Activated effector memory CD4-positive, alpha-beta T cell treated with anti-CD3 and anti-CD28 coated beads, Interleukin-2, amount 50 U/mL, for 16 hours (primary cell): ENCODE measurements around the gene CHD6.

Source experiments
- DNase-seq: peaks from one replicate; pipeline ENCODE4 v3.0.0-alpha.2; 2020

The CHD6 gene

DNA sequence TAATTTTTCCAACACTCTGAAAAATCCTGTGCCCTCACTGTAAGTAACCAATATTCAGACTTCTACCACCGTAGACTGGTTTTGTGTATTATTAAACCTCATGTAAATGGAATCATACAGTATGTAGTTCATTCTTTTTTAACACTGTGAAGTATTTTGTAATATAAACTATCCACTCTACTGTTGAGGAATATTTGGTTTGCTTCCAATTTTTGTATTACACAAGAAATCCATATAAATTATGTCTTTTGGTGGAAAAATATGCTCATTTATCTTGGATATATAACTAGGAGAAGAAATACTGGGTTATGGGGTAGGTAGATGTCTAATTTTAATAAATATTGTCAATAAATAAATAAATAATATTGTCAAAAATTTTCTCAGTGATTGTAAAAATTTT, 116.8 kb downstream of the CHD6 start:
- DNase-seq: no peak

DNA sequence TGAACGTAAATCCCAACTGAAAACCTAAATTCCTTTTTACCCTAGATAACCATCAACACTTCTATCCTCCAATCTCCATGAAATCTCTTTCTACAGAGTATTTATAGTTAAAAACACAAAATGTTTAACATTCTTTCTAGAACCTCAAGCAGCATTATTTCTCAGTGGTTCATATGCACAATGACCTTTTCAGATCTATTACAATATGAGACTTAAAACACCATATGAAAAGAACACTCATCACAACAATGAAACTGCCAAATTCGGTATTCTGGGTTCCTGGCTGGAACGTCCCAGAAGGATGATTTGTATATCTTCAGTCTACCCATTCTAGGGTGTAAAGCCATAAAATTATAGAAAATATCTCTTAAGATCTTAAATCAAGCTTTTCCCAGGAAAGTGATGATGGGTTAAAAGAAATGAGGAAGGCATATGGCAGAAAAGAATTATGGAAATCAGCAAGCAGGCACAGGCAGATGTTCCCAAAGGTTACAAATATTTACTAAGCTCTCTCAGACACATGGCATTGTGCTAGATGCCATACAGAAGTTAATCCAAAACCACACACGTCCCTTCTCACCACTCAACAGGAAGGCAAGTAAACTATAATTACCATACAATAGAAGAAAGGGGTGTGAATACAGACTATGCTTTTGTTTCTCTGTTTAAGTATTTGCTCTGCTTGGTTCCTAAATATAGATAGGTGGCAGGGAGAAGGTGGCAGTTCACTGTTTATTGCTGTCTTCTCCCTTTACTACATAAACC, 118.0 kb downstream of the CHD6 start:
- DNase-seq: no peak

DNA sequence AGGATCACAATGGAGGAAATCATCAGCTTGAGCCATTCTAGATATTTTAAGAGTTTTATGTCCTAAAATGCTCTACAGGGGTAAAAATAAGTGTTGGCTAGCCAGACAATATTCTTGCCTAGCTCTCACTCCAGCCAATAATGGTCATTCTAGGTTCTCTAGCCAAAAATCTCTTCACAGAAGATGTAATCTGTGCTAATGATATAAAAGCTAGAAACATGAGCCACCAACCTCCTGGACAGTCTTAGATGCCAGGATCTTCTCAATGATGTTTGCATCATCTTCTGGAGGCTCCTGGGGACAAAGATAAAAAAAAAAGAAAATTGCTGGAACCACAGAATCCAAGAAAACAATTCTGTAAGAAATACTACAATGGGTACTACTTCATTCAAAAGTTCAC, 119.1 kb downstream of the CHD6 start:
- no peak for DNase-seq

DNA sequence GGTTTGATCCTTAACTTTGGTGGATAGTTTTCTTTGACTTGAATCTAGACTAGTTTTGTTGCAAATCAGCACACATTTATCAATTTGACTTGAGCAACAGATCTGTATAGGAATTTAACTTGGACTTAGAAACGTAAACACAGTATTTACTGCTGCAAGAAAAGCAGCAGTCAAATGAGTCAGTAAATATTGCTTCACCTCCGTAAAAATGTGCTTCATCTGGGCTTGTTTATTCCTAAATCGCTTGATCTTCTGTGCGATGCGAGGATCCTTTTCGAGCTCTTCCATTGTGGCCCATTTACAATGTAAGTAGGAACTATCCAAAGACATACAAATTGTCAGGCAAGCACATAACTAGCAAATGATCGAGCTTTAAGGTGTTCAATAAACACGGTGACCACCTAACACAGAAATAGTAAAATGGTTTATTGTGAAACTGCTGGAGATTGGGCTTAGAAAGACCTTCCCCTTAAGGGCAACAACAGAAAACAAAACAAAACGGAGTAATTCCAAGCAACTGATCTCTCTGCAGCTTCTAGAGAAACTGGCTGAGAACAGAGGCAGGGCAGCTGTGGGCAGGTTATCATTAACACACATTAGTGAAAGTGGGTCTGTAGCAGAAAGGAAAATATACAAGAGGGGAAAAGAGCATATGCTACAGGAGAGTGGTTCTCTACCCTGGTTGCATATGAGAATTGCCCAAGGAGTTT, 120.8 kb downstream of the CHD6 start:
- no peak for DNase-seq

DNA sequence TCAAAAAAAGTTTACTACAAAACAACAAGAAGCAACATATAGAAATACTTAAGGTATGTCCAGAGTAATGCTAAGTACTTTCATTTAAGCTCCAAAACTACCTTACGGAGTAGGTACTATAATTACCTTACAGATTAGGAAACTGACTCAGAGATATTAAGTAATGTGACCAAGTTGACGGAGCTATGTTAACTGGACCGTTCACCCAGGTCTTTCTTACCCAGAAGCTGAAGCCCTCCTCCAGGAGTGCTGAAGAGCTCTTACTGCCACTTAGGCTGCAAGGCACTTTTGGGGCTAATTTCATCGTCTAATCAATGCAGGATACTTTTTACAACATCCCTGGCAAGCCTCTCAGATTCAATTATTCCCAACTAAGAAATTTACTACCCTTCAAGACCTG, 123.7 kb downstream of the CHD6 start:
- DNase-seq: no peak

DNA sequence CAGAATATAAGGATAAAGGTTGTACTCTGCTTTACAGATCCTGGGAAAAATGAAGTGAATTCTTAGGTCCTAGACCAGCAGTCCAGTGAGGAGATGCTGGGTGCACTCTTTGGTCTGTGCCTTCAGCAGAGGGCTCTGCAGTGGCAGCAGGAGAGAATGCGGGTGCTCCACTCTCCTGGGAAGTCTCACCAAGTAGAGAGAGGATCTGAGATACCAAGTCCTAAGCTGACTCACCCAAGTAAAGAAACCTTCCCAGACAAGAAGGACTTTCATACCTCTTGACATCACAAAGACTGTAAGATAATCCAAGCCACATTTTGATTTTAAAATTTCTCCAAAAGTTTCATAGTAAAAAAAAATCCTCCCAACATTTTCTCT, 134.6 kb downstream of the CHD6 start:
- no peak for DNase-seq

DNA sequence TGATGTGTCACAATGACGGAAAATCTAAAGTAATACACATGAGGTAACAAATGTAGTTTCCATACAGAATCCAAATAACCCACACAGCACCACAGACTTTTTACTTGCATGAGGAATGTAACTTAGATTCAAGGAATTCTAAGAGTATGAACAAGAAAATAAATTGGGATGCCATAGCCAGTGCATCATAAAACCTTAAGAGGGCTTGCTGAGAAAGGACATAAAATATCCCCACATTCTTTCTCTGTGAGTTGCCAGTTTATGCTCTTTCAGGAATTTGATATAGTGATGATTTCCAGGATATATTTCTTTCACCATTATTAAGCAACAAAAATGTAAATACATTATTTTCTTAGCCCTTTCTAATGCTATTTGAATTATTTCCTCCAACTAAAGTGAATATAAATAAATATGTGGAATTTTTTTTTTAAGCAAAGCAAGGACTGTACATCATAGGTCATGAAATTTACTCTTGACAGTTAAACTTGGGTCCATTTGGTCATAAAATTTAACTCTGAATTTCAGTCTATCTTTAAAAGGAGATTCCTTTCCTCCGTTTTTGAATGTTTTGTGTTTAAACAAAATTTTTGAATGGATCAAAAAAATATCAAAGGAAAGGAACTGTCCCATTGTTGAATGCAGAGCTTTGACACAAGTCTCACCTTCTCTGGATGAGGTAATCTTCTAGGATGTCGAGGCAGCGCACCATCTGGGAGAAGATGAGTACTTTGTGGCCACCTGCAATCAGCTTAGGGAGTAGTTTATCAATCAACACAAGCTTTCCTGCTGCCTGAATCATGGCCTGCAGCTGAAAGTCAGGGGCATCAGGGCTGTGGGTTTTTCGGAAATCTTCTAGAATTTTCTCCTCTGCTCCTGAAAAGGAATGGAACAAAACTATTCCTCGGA, 135.3 kb downstream of the CHD6 start:
- DNase-seq: no peak

DNA sequence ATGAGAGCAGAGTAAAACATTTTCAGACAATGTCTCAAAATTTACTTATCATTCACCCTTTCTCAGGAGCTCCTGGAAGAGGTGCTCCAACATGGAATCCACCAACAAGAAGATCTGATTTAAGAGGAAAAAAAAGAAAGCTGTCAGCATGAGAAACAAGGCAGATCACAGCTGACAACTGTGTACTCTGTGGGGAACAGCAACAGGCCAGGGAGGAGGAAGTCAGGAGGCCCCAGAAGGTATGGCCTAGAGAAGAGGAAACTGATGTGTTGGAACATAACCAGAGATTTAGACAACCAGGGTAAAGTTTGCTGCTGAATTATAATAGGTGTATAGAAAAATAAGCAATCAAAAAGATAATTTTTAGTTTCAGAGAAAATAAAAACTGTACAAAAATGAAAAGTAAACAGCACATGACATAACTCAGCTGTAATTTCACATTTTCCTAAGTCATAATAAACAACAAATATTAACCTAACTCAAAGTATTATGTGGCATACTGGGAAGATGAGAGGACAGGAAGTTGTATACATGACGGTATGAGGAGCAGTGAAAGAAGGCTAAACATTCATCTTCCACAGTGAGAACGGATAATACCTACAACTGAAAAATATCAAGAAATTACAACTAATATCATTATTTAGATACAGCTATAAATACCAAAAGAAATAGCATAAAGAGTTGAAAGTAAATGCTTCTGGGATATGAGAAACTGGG, 138.0 kb downstream of the CHD6 start:
- no peak for DNase-seq

DNA sequence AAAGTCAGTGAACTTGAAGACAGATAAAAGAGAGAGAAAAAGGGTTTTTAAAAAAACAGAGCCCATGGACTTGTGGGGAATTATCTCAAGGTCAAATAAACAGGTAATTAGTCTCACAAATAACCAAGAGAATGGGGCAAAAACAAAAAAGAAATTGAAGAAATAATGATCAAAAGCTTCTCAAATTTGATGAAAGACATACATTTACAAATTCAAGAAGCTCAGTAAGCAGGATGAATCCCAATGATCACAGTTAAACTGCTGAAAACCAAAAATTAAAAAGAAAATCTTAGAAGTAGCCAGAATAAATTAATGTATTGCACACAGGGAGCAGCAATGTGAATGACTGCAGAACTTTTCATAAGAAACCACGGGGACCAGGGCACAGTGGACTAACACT, 139.1 kb downstream of the CHD6 start:
- no peak for DNase-seq

DNA sequence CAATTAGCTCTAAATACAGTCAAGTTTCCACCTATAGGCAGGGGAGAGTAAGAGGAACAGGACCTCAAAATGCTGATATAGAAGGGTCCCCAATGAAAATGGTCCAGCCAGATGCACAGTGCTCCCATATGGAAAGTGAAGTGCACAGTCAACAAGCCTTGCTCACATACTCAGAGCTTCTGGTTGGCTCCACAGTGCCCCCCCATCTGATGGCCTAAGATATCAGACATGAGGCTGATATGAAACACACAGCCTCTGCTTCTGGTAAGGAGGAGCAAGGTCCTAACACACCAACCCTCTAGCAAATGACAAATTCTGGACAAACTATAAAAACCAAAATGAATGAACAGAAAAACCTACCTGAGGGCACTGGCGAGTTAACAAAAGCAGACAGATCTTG, 140.2 kb downstream of the CHD6 start:
- DNase-seq: no peak

DNA sequence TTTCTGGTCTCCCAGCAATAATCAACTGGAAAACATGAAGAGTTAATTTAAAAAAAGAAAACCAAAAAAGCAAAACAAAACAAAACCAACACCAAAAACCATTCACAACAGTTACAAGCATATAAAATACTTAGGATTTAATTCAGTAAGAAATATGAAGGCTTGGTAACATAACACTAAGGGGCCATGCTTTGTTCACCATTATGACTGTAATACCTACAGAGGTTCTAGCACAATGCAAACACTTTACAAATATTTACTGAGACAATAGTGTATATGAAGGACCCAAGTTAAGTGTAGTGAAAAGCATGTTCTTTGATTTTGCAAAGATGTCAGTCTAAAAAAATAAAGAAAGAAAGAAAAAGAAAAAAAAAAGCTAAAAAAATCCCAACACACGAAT, 141.7 kb downstream of the CHD6 start:
- DNase-seq: no peak

DNA sequence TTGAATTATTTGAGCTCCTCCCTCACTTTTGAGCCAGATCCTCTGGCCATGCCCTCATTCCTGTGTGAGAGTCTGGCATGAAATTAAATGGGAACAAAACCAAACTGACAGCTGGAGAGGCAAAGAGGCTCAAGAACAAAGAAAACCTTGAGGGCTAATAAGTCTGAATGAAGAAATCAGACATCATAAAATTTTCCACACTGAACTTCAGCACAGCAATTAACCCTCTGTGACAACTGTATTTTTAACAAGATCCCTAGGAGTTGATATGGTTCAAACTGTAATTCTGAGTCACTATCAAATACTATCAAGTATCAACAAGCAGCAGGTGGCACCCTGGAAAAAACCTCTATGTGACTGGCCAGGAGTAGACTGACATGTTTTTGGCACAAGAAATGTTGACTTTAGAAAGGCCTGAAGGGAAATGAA, 142.2 kb downstream of the CHD6 start:
- DNase-seq: no peak

DNA sequence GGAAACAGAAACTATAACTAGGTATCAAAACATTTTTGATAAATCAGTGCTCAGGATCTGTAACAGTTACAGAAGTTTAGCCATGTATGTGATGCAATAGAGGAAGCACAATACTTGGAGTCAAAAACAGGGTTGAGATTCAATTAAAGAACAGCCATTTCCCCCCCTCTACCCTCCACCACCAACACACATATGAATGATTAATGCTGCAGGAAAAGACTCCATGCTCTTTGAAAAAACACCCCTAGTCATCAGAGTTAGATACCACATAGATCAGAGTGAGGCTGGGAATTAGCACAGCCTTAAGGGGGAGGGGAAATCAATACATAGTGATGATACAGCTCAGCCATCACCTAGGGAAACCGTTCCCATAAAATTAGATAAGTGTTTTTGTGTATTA, 142.7 kb downstream of the CHD6 start:
- no peak for DNase-seq

DNA sequence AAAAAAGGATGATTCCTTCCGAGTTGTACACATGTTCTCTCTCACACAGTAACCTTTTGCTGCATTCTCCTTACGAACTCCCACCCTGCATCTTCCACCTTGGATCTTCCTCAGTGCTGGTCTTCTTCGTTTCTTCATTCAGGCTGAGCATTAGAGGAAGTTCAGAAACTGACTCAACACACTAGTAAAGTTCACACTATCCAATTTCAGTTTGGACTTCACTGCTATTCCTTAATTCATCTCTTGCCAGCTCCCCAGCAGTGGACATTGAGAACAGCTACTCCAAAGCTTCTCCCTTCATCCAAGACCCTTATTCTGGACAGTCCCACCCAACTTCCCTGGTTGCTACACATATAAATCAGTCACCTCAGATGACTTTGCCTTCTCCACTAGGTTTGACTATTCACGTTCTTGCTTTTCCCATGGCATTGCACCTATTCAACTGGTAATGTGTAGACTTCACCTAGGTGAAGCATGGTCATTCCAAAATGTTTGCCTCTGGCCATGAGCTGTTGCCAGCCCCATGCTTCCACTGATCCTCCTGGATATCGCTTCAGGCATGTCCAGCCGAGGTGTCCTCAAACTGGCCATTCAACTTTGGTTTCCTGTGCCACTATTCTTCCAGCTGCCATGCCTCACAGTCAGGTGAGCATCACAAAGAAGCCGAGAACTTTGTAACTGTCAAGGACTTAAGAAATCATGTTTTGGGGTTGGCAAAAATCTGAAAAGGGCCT, 147.6 kb downstream of the CHD6 start:
- no peak for DNase-seq

DNA sequence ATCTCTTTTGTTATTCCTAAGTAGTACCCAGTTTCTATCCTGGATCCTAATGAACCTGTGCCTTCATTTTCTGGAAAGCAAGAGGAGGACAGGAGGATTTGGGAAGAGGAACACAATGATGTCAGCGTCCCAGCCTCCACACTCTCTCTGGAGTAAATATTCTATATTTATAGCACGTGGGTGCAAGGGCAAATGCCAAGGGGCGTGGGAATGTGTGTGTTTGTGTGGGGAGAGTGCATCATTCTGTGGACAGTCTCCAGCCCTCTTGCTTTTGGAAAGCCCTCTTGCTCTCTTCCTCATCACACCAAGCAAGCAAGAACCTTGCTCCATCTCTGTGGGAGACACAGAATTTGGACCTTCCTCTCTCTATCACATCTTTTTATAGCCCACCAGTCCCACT, 148.3 kb downstream of the CHD6 start:
- DNase-seq: no peak

DNA sequence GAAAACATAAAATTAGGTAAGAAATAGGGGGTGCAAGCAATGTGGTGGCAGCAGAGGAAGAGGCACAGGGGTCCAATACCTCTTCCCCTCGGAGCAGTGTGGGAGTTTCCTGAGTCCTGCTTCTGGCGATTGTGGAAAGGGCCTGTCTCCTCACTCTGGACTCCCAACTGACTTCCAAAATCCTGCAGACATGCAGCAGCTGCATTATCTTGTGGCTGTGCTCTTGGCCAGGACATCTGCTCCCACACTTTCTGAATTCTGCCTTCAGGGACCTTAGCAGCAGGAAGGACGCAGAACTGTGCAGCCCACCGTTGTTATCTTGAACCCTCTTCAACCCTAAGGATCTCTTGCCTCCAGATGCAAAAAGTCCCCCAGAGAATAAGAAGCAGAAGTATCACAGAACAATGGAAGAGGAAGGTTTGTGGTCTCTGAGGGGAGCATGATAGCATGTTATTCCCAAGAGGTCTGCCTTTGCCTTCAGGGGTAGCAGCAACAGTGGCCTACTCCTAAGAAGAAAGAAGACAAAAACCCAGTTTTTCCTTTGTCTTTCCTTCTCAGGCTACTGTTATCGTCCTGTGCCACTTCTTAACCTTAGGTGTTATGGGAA, 149.1 kb downstream of the CHD6 start:
- no peak for DNase-seq

DNA sequence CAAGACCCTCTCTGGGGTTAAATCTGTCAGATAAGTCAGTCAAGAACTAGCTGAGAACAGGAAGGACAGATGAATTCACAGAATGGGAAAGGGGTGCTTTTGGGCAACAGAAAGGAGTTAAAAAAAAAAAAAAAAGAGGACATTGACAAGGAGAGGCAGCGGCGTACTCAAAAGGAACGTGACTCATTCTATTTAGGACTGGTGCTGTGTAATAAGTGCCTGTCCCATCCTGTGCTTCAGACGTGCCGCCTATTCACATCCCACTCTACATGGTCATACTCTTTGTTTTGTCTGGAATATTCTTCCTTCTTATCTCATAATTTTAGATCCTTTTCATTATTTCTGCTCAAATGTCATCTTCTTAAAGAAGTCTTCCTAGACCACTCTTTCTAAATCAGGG, 150.5 kb downstream of the CHD6 start:
- no peak for DNase-seq

DNA sequence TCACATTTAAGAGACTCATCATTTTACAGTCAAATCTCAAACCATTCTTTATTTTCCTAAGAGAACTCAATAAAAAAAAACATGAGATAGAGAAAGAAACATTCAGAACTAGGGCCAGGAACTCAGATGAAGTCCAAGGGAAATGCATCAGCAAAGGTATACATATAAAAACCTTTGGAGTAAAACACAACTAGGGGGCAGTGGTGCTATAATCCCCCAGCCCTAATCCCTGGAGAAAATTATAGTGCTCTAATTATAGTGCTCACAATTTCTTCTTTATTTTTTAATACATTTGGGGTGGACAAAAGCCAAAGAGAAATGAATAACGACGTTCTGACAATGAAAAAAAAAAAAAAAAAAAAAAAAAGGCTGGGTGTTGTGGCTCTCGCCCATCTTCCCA, 151.0 kb downstream of the CHD6 start:
- DNase-seq: no peak

DNA sequence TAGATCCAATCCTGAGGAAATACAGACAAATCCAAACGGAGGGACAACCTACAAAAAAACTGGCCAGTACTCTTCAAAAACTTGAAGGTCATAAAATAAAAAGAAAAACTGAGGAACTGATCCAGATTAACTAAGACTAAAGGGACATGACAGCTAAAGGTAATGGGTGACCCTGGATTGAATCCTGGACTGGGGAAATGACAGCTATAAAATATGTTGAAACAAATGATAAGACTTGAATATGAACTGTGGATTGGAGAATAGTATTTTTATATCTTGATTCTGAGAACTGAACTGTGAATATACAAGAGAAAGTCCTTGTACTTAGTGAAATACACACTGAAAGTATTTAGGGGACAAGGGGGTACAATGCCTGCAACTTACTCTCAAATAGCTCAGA, 154.6 kb downstream of the CHD6 start:
- DNase-seq: no peak

DNA sequence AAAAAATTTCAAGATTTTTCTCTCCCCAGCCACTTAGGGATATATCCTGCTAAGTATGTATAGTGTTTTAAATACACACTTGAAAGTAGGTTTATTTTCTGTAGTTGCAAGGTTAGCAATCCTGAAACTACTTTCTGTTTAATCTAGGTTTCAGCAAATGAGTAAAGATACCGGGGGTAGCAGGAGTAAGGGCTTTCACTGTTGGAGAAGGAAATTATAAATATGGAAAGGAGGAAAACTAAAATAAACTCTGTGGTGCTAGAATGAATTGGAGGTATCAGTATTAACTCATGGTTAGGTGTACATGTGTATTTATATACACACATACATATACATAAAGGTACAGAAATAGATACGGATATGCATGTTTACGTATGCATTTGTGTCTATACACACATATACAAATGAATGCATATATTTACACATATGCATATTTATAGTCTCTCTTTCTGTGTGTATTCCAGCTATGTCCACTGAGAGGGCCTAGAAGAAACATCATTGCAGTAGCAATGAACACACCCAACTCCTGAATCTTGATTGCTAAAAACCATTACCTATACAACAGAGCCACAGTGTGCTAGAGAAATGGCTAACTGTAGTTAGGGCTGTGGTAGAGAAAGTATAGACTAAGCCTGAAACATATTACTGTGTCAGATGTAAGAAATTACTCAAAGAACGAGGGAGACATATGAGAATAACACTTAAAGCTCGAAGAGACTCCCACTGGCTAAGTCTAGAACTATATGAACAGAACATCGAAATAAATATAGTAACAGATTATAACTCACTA, 155.6 kb downstream of the CHD6 start:
- no peak for DNase-seq

DNA sequence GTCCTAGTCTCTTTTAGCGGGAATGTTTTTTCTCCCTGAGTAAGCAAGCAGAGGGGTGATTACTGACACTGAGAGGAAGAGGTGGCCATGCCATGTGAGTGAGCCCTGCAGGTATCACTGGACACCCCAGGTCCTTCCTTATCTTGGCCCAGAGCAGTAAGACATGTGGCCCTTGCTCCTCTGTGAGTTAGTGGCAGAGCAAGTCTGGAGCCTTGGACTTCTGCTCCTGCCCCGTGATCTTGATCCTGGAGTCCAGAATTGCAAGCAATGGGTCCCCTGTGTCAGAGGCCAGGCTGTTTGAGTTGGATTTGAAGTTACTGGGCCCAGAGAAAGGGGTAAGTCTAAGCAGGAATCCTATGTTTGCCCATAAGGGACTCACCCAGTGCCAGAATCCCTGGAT, 159.4 kb downstream of the CHD6 start:
- no peak for DNase-seq
